Esophagus muscularis mucosa (tissue), 3 donors: ENCODE measurements around the gene RGSL1.

Experiments
- CTCF ChIP-seq, 3 experiments: fragments of 200-600 bp in 2 of 3; fragments of 450-650 bp in 1 of 3; sonication (generic) in 2 of 3; IDR thresholded peaks; one replicate each; pipeline ENCODE4 v1.5.1; 2017 to 2019; ENCODE audit warnings: antibody characterized with exemption in 3 of 3, mild to moderate bottlenecking in 2 of 3, moderate library complexity in 1 of 3
- POLR2A ChIP-seq: fragments of 450-650 bp; IDR thresholded peaks from one replicate; pipeline ENCODE4 v1.6.1; 2017; ENCODE audit warnings: antibody characterized with exemption, moderate library complexity, mild to moderate bottlenecking, low read depth

- TF ChIP-seq CTCF (IDR thresholded peaks at IDR 0.05) (no peak), POLR2A (no peak)
Measured at GRCh38 chr1:182555493-182555892, 105.5 kb downstream of the RGSL1 start.
